NCI-H1092 treated with DMSO at 0.1 percent for 48 hours (cell line): ENCODE results near the gene PANK3.
"Not testable (repeated sequence)": the region's sequence is repeated elsewhere in the genome, so short reads cannot be mapped to it uniquely, and the experiment has no call there.

ENCODE experiments used
- DNase-seq: peaks from one replicate; lab custom pipeline; 2025; lab: John Stamatoyannopoulos, UW

The PANK3 gene

DNA sequence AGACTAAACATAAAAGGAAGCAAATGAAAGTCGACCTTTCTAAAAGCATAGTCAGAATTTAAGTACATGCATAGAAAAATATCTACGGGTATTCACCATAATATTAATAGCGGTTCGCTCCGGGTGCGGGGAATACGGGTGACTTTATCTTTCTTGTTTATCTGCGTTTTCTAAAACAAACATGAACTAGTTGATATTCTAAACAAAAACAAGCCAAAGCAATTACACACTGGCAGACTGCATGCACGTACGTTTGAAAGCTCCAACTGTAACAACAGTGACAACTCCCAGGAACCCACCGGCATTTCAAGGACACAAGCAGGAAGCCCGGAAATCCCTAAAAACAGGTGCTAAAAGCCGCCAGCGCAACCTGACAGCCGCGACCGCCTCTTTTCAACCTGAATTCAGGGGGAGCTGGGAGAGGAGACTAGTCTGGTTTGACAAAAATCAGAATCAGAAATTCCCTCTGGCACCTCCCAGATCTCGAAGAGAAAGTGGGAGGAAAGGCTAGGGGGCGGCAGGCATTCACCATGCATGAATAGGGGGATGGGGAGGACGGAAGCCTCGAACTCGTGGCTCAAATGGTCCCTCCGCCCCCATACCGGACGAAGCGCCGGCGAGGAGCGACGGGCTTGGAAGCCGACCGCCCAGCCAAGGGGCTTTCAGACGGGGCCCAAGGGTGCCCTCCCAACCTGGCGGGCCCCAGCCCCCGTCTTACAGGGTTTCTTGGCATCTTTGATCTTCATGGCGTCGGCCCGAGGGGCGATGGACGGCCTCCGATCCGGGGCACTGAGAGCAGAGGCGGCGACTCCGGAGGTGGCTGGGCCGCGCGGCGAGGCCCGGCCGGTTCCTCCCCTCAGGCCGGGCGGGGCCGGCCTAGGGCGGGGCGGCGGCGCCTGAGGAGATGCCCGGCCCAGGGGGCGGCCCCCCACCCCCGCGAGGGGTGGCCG is at the start of gene PANK3:
PANK3 (minus strand) TSS at position 831 of the 950 bp plus-strand sequence; CDS start at position 746, 85 bp downstream.
- DNase-seq, result peak; percentile 33

- DNase-seq, result no peak
Observed at GRCh38 chr5:168624850-168625364, 45.7 kb upstream of the PANK3 start.

- DNase-seq, result no peak
Observed at GRCh38 chr5:168620807-168621206, 41.6 kb upstream of the PANK3 start.

GRCh38 chr5:168614661-168615060 is 35.5 kb upstream of the PANK3 start:
- no peak for DNase-seq

- DNase-seq, result no peak
Observed at GRCh38 chr5:168613996-168614395, 34.8 kb upstream of the PANK3 start.

DNA sequence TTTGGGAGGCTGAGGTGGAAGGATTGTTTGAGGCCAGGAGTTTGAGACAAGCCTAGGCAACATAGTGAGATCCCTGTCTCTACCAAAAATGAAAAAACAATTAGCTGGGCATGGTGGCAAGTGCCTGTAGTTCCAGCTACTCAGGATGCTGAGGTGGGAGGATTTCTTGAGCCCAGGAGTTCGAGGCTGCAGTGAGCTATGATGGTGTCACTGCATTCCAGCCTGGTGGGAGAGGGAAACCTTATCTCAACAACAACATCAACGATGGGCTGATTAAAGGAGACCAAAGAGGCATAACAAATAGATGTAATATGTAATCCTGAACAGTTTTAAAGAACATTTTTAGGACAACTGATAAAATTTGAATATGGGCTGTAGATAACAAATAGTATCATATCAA is 34.2 kb upstream of the PANK3 start:
- DNase-seq, result no peak

GRCh38 chr5:168612996-168613395 is 33.8 kb upstream of the PANK3 start:
- DNase-seq, result no peak

GRCh38 chr5:168612123-168612522 is 33.0 kb upstream of the PANK3 start:
- no peak for DNase-seq

DNA sequence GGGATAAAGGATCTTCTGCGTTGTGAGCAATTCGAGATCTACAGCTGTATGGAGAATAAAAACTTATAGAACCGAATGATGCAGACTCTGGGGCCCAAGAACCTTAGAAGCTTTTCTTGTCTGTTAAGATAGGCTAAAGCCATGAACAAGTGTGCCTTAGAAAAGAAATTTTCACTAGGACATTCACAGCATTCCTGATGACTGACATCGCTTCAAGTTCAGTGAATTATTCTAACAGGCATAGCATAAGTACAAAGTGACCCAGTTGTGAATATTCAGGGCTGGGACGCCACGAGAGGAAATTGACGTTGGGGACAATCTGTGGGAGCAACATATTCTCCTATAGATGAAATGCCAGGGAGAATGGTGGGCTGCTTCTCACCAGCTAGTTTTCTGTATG is 32.0 kb upstream of the PANK3 start:
- DNase-seq, result no peak

DNA sequence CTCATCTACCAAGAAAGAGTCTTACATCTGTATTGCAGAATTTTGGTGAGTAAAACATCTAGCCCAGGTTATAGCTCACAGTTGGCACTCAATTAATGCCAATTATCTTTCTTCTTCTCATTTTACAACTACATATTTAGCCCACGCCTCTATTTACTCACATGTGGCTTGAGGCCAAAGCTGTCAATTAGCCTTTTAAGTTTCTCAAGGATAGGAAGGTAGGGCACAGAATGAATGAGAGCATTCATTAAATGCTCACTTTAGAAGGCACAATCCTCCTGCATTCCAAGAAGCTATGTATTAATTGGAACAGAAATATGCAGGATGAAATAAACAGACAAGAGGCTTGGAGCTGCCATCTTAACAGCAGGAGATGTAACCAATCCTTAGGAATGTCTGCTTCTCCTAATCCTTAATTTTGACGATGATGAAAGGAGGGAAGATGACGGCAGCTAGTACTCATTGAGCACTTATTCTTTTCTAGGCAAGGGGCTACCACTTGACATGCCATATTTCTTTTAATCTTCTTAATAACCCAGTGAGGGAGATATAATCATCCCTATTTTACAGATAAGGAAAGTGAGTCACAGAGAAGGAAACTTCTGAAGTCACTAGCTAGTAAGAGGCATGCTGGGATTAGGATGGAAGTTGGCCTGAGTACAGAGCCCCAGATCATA is 30.8 kb upstream of the PANK3 start:
- DNase-seq, result no peak

DNA sequence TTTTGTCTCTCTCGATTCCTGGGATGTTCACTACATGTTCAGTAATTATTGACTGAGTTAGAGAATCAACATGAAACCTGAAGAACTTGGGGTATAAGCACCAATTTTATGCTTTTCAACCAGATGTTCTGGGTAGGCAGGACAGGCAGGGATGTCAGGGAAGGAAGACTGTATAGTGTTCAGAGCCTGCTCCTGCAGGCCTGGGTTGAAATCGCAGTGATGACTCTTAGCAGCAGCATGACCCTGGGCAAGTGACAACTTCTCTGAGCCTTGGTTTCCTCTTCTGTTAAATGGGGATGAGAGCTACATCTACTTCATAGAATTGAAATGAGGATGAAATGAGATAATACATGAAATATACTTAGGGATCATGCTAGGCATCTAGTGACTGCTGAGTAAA is 29.7 kb upstream of the PANK3 start:
- DNase-seq, result no peak

DNA sequence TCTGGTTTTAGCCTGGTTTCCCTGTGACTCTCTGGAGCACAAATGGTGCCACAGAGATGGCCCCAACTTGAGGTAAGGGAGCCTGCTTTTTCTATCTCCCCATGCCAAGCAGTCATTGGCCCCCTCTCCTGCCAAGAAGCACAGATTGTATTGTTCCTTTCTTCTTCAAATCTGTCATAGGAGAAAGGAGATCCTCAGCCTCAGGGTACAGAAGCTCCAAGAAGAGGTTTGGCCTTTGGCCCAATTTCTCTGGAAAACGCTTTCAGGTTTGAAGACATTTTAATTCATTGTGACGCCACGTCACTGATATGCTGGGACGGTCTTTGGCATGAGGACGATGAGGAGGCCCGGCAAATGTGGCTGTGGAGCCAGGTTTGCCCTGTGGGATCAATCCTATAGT is 29.2 kb upstream of the PANK3 start:
- DNase-seq, result no peak

- DNase-seq, result no peak
Observed at GRCh38 chr5:168607946-168608345, 28.8 kb upstream of the PANK3 start.

GRCh38 chr5:168606562-168606961 is 27.4 kb upstream of the PANK3 start:
- no peak for DNase-seq

DNA sequence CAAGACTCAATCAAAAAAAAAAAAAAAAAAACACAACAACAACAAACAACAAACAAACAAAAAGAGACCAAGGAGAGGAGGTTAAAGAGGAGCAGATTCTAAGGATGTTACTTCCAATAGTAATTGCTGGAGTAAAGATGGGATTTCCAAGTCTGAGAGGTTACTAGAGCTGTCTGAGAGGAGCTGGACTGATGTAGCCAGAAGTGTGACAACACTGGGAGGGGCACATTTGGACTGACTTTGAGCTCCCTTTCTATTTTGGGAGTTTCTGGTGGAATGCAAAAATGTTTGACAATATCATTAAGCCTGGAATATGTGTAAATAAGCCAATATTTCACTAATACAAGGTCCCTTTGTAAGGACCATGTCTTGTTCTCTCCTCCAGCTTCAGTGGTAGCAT is 25.3 kb upstream of the PANK3 start:
- DNase-seq, result no peak

- DNase-seq, result no peak
Observed at GRCh38 chr5:168603746-168604145, 24.6 kb upstream of the PANK3 start.

- no peak for DNase-seq
Observed at GRCh38 chr5:168602517-168602916, 23.3 kb upstream of the PANK3 start.

- DNase-seq, result no peak
Observed at GRCh38 chr5:168601972-168602371, 22.8 kb upstream of the PANK3 start.

DNA sequence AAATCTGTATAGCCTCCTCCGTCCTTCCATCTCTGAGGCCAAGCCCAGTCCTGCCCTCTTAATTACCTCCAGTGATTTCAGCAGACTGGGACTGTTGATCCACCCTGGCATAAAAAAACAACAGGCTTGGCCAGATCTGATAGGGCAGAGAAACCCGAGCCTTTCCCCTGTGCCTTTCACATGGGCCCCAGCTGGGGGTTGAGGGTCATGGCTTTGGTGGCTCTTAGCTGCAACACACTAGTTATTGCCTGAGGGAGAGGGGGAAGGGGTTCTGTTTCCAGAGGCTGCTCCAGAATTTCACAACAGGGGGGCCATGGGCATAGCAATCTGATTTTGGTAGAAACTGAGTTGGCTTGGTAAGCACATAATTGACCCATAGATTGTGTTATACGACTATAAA is 21.2 kb upstream of the PANK3 start:
- no peak for DNase-seq

GRCh38 chr5:168599826-168600225 is 20.7 kb upstream of the PANK3 start:
- DNase-seq, result no peak

DNA sequence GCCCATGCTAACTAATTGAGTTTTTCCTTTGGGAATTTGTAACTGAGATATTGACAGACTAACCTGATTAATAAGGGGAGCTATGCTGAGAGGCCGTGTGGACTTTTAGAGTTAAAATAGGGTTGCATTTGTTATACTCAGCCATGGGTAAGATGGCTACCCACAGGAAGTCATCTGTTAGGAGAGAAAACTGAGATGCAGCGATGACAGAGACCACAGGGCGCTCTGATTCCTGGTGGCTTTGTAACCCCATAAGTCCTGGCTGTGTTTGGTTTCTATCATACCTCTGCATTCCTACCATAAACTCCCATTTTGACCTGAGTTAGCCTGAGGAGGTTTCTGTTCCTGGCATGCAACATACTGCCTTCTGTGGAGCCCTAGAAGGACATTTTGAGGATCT is 19.5 kb upstream of the PANK3 start:
- no peak for DNase-seq

DNA sequence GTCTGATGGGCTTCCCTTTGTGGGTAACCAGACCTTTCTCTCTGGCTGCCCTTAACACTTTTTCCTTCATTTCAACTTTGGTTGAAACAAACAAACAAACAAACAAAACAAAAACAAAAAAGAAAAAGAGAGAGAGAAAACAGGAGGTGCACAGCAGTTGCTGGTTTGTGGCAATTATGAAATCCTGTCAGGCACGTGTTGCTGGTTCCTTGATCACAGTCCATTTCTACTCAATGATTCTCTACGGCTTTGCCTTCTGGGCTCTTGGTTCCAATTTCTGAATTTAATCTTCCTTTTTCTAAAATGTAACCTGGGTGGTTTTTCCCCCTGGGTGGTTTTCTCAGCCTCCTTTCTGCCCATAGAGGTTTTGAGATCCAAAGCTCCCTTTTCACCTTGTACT is 17.8 kb upstream of the PANK3 start:
- no peak for DNase-seq

DNA sequence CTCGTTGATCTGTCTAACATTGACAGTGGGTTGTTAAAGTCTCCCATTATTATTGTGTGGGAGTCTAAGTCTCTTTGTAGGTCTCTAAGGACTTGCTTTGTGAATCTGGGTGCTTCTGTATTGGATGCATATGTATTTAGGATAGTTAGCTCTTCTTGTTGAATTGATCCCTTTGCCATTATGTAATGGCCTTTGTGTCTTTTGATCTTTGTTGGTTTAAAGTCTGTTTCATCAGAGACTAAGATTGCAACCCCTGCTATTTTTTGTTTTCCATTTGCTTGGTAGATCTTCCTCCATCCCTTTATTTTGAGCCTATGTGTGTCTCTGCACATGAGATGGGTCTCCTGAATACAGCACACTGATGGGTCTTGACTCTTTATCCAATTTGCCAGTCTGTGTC is 17.0 kb upstream of the PANK3 start:
- DNase-seq, result not testable (repeated sequence)
